Keratinocyte (primary cell): Measurements from ENCODE around the gene ATXN7L3. TPM values are rescaled to one million over a fixed set of nuclear protein-coding genes. Genes with fewer than 3 reads are reported as not detected.
A peak's percentile ranks its signal among the peaks of the same experiment; 100 is the strongest.

ENCODE experiments used
- DNase-seq: peaks from one replicate; pipeline ENCODE4 v3.0.0-alpha.2; 2011; ENCODE audit warnings: low read depth, missing footprints, low spot score
- FAIRE-seq: peaks from 2 replicates; lab custom pipeline; 2011; peaks lifted over from hg19 to GRCh38; lab: Jason Lieb, UNC
- H2AFZ ChIP-seq: 2 replicates; pipeline ENCODE4 v1.6.0; 2012; ENCODE audit warnings: low read length, control low read depth, inconsistent platforms; ENCODE audit not compliant: control insufficient read depth
- H3K27ac ChIP-seq: 2 replicates; pipeline ENCODE4 v1.5.1; 2011; ENCODE audit warnings: low read length; ENCODE audit not compliant: control insufficient read depth, insufficient read depth
- H3K27me3 ChIP-seq: 3 replicates; pipeline ENCODE4 v1.6.0; 2011; ENCODE audit warnings: low read length; ENCODE audit not compliant: control insufficient read depth, insufficient read depth; ENCODE audit errors: extremely low read depth
- H3K36me3 ChIP-seq, 2 experiments: 2 replicates in 1 of 2; 3 replicates in 1 of 2; pipeline ENCODE4 v1.5.1; 2011; ENCODE audit warnings: low read length in 2 of 2, mild to moderate bottlenecking in 1 of 2; ENCODE audit not compliant: control insufficient read depth in 2 of 2, insufficient read depth in 2 of 2; ENCODE audit errors: extremely low read depth in 1 of 2
- H3K4me1 ChIP-seq: 3 replicates; pipeline ENCODE4 v1.5.1; 2011; ENCODE audit warnings: low read length; ENCODE audit not compliant: control insufficient read depth, insufficient read depth; ENCODE audit errors: extremely low read depth
- H3K4me2 ChIP-seq: 3 replicates; pipeline ENCODE4 v1.6.0; 2011; ENCODE audit warnings: low read depth, low read length; ENCODE audit not compliant: control insufficient read depth, insufficient read depth; ENCODE audit errors: extremely low read depth
- H3K4me3 ChIP-seq, 3 experiments: fragments of 200-600 bp in 1 of 3; sonication (generic) in 1 of 3; 2 replicates in 2 of 3; 3 replicates in 1 of 3; pipeline ENCODE4 v1.5.1; 2011 to 2016; ENCODE audit warnings: low read length in 3 of 3, mild to moderate bottlenecking in 3 of 3, control low read depth in 2 of 3, inconsistent platforms in 1 of 3, low read depth in 1 of 3, mixed read lengths in 1 of 3, mixed run types in 1 of 3, moderate library complexity in 1 of 3; ENCODE audit not compliant: control insufficient read depth in 2 of 3, insufficient read depth in 2 of 3; ENCODE audit errors: extremely low read depth in 1 of 3
- H3K79me2 ChIP-seq: 2 replicates; pipeline ENCODE4 v1.6.0; 2012; ENCODE audit warnings: low read length; ENCODE audit not compliant: control insufficient read depth, insufficient read depth
- H3K9ac ChIP-seq: 3 replicates; pipeline ENCODE4 v1.6.0; 2011; ENCODE audit warnings: low read length; ENCODE audit not compliant: control insufficient read depth, insufficient read depth; ENCODE audit errors: extremely low read depth
- H3K9me1 ChIP-seq: 3 replicates; pipeline ENCODE4 v1.6.0; 2011; ENCODE audit warnings: low read length; ENCODE audit not compliant: control insufficient read depth, insufficient read depth; ENCODE audit errors: extremely low read depth
- H3K9me3 ChIP-seq: 2 replicates; pipeline ENCODE4 v1.5.1; 2012; ENCODE audit warnings: low read depth, low read length; ENCODE audit not compliant: control insufficient read depth
- H4K20me1 ChIP-seq: 3 replicates; pipeline ENCODE4 v1.6.0; 2011; ENCODE audit warnings: low read length; ENCODE audit not compliant: control insufficient read depth, insufficient read depth; ENCODE audit errors: extremely low read depth
- CTCF ChIP-seq, 3 experiments: IDR thresholded peaks in 1 of 3; conservative IDR thresholded peaks in 1 of 3; optimal IDR thresholded peaks in 1 of 3; 2 replicates in 2 of 3; 3 replicates in 1 of 3; pipeline versions ENCODE3 to v1.5.1; 2011; ENCODE audit warnings: low read length in 3 of 3, mild to moderate bottlenecking in 3 of 3, moderate library complexity in 2 of 3, control low read depth in 1 of 3, inconsistent platforms in 1 of 3; ENCODE audit not compliant: insufficient read depth in 2 of 3; ENCODE audit errors: extremely low read depth in 1 of 3
- EZH2 ChIP-seq: IDR thresholded peaks from one replicate; pipeline ENCODE4 v1.6.1; 2012; ENCODE audit warnings: inconsistent platforms, mild to moderate bottlenecking, low read length, moderate library complexity
- dilution Hi-C: fragments of 300-500 bp; cut with MboI; formaldehyde crosslinking; loops from one replicate; pipeline ENCODE4 v1.7.0; 2020; ENCODE audit warnings: low sequenced_read_pairs; ENCODE audit not compliant: extremely low pct_ligation_motif_present
- polyA minus RNA-seq, 3 experiments: library from RNA; depleted of rRNA, polyadenylated mRNA; stranded (reverse); fragments of >200 nt; gene quantifications; 1 replicate in 1 of 3; 2 replicates in 1 of 3; 3 replicates in 1 of 3; pipeline ENCODE4 v1.2.3, GENCODE V29; 2011
- polyA plus RNA-seq, 5 experiments: library from polyadenylated mRNA; depleted of rRNA in 3 of 5; stranded (reverse) in 3 of 5; stranded (forward) in 1 of 5; unstranded in 1 of 5; fragments of >200 nt; gene quantifications; 1 replicate in 1 of 5; 2 replicates in 3 of 5; 3 replicates in 1 of 5; pipeline versions ENCODE4 v1.2.1 to v1.2.3, GENCODE V29; 2011 to 2012; ENCODE audit warnings: missing spikeins in 2 of 5, low read depth in 1 of 5, low replicate concordance in 1 of 5

Gene ATXN7L3
- polyA plus RNA-seq (29.3 to 33.8 TPM (median 32.8 TPM) in 3 replicates), polyA minus RNA-seq (38.4 to 46.4 TPM (median 38.5 TPM) in 3 replicates)
- polyA plus RNA-seq (2011; ENCODE audit: low read depth), result 68.4 TPM
- 27.1 and 31.7 TPM in 2 replicates for polyA plus RNA-seq (2011; cell fraction: cytosol; rRNA removed)
- polyA plus RNA-seq (2011; cell fraction: nucleus; rRNA removed), result 63.6 and 75.5 TPM in 2 replicates
- 20.6 and 28.4 TPM in 2 replicates for polyA plus RNA-seq (2012; ENCODE audit: low replicate concordance)
- polyA minus RNA-seq (2011; cell fraction: cytosol; rRNA and poly(A)+ RNA removed), result 25.5 TPM
- polyA minus RNA-seq (2011; cell fraction: nucleus; rRNA and poly(A)+ RNA removed), result 17.3 and 17.8 TPM in 2 replicates

GRCh38 chr17:44199553-44200477 is at the start of gene ATXN7L3:
Gene ATXN7L3, minus strand, starts transcription at chr17:44199884. Its CDS starts 1,814 bp downstream, at chr17:44198070.
- DNase-seq, result peak; percentile 89
- Histone ChIP-seq H3K27ac (peak within 1 kb of the TSS; percentile 90), H3K36me3 (peaks cover 13 to 17% of the 10 kb centered on the region in 2 experiments), H3K9me3 (no peaks in the 10 kb centered on the region), H3K27me3 (no peaks in the 10 kb centered on the region), H4K20me1 (peaks cover 2% of the 10 kb centered on the region), H3K4me3 (peak within 1 kb of the TSS; percentile 79 to 85 (median 83)), H3K4me1 (peaks cover 35% of the 10 kb centered on the region), H3K9ac (peak within 1 kb of the TSS; percentile 91), H3K9me1 (peaks cover 5% of the 10 kb centered on the region), H2AFZ (peak within 1 kb of the TSS; percentile 73), H3K79me2 (peaks cover 25% of the 10 kb centered on the region), H3K4me2 (peak within 1 kb of the TSS; percentile 94)
- dilution Hi-C loops, result no loop called here
- no peak for TF ChIP-seq EZH2
- no peak for TF ChIP-seq CTCF (optimal IDR thresholded peaks at IDR 0.05 in 1 of 3, IDR thresholded peaks at IDR 0.05 in 1 of 3, conservative IDR thresholded peaks at IDR 0.05 in 1 of 3; ENCODE audit: extremely low read depth in 1 of 3, insufficient read depth in 2 of 3, low read length in 3 of 3)
- no peak for FAIRE-seq

GRCh38 chr17:44247876-44248736 is 48.4 kb upstream of the ATXN7L3 start:
- no peak for DNase-seq
- Histone ChIP-seq H3K9ac (no peak overlapping the region), H3K79me2 (no peaks in the 10 kb centered on the region), H3K4me1 (no peaks in the 10 kb centered on the region), H3K9me3 (no peaks in the 10 kb centered on the region), H3K27ac (no peak overlapping the region), H4K20me1 (no peaks in the 10 kb centered on the region), H3K4me3 (no peak overlapping the region), H2AFZ (no peak overlapping the region), H3K4me2 (no peak overlapping the region), H3K36me3 (no peaks in the 10 kb centered on the region), H3K27me3 (peaks cover 6% of the 10 kb centered on the region), H3K9me1 (no peaks in the 10 kb centered on the region)
- dilution Hi-C loops, result no loop called here
- FAIRE-seq, result no peak
- no peak for TF ChIP-seq CTCF (optimal IDR thresholded peaks at IDR 0.05 in 1 of 3, IDR thresholded peaks at IDR 0.05 in 1 of 3, conservative IDR thresholded peaks at IDR 0.05 in 1 of 3; ENCODE audit: extremely low read depth in 1 of 3, insufficient read depth in 2 of 3, low read length in 3 of 3)
- TF ChIP-seq EZH2, result no peak
